SK-N-SH (cell line): ENCODE data around the gene PTPRD. TPM values are rescaled to one million over a fixed set of nuclear protein-coding genes. Genes with fewer than 3 reads are reported as not detected.

Source experiments
- CTCF ChIA-PET: fragments of 300-600, 350-600 bp; formaldehyde crosslinking; extraction: SDS; loops from one replicate; lab custom pipeline; 2021; lab: Yijun Ruan, JAX
- POLR2A ChIA-PET: fragments of 350-600 bp; sonication (Branson Sonifier 250); formaldehyde crosslinking; extraction: SDS; loops from one replicate; lab custom pipeline; 2020; ENCODE audit warnings: antibody characterized with exemption, inconsistent platforms; lab: Yijun Ruan, JAX
- DNase-seq: peaks from one replicate; pipeline ENCODE4 v3.0.0; 2012
- H2AFZ ChIP-seq: fragments of 200-600 bp; sonication (generic); 2 replicates; pipeline ENCODE4 v1.8.1; 2016; ENCODE audit warnings: antibody characterized with exemption, mild to moderate bottlenecking, low read depth
- H3F3A ChIP-seq: fragments of 200-600 bp; sonication (generic); replicated peaks from 2 replicates; pipeline ENCODE3; 2016; ENCODE audit warnings: antibody characterized with exemption, mild to moderate bottlenecking; ENCODE audit not compliant: insufficient read depth
- H3K27ac ChIP-seq, 2 experiments: fragments of 200-500 bp in 1 of 2; fragments of 200-600 bp in 1 of 2; sonication (Bioruptor generic) in 1 of 2; sonication (generic), shearing (Covaris generic) in 1 of 2; 2 replicates each; pipeline versions ENCODE4 v1.5.1 to v1.6.1; 2014 to 2016; ENCODE audit warnings: low read depth in 2 of 2, inconsistent platforms in 1 of 2, low read length in 1 of 2, mild to moderate bottlenecking in 1 of 2, mixed read lengths in 1 of 2
- H3K27me3 ChIP-seq: fragments of 200-600 bp; sonication (generic), shearing (Covaris generic); 2 replicates; pipeline ENCODE4 v1.6.1; 2016; ENCODE audit warnings: mixed run types; ENCODE audit not compliant: insufficient read depth
- H3K36me3 ChIP-seq, 2 experiments: fragments of 200-500 bp in 1 of 2; fragments of 200-600 bp in 1 of 2; sonication (Bioruptor generic) in 1 of 2; sonication (generic) in 1 of 2; replicated peaks in 1 of 2; 2 replicates each; pipeline versions ENCODE3 to v1.5.1; 2014 to 2016; ENCODE audit warnings: low read length in 1 of 2, mild to moderate bottlenecking in 1 of 2; ENCODE audit not compliant: insufficient read depth in 2 of 2, control insufficient read depth in 1 of 2
- H3K4me1 ChIP-seq, 2 experiments: fragments of 200-500 bp in 1 of 2; fragments of 200-600 bp in 1 of 2; sonication (Bioruptor generic) in 1 of 2; sonication (generic), shearing (Covaris generic) in 1 of 2; 2 replicates each; pipeline versions ENCODE4 v1.5.1 to v1.6.1; 2014 to 2016; ENCODE audit warnings: low read depth in 1 of 2, low read length in 1 of 2, mixed run types in 1 of 2; ENCODE audit not compliant: insufficient read depth in 2 of 2, control insufficient read depth in 1 of 2
- H3K4me2 ChIP-seq: fragments of 200-600 bp; sonication (generic), shearing (Covaris generic); 2 replicates; pipeline ENCODE4 v1.6.1; 2017; ENCODE audit warnings: mixed run types
- H3K4me3 ChIP-seq, 2 experiments: fragments of 200-500 bp in 1 of 2; fragments of 200-600 bp in 1 of 2; sonication (Bioruptor generic) in 1 of 2; sonication (generic), shearing (Covaris generic) in 1 of 2; 2 replicates each; pipeline versions ENCODE4 v1.5.1 to v1.8.1; 2014 to 2016; ENCODE audit warnings: low read depth in 2 of 2, inconsistent platforms in 1 of 2, low read length in 1 of 2, mild to moderate bottlenecking in 1 of 2, mixed read lengths in 1 of 2, moderate library complexity in 1 of 2
- H3K79me2 ChIP-seq: fragments of 200-600 bp; sonication (generic); 2 replicates; pipeline ENCODE4 v1.8.1; 2017; ENCODE audit warnings: mild to moderate bottlenecking; ENCODE audit not compliant: insufficient read depth
- H3K9ac ChIP-seq: fragments of 200-600 bp; sonication (generic); 2 replicates; pipeline ENCODE4 v1.6.1; 2017; ENCODE audit warnings: mixed run types
- H3K9me2 ChIP-seq: fragments of 200-600 bp; sonication (generic); 2 replicates; pipeline ENCODE4 v1.6.1; 2017; ENCODE audit warnings: mixed run types
- H3K9me3 ChIP-seq: fragments of 200-600 bp; sonication (generic); 2 replicates; pipeline ENCODE4 v1.6.1; 2017; ENCODE audit warnings: mixed run types, mild to moderate bottlenecking, moderate library complexity
- H4K20me1 ChIP-seq: fragments of 200-600 bp; sonication (generic); 2 replicates; pipeline ENCODE4 v1.6.1; 2017; ENCODE audit warnings: mild to moderate bottlenecking, mixed run types; ENCODE audit not compliant: insufficient read depth
- ELF1 ChIP-seq: IDR thresholded peaks from 2 replicates; pipeline ENCODE4 v1.4.0; 2012
- EZH2phosphoT487 ChIP-seq: fragments of 200-600 bp; sonication (generic); IDR thresholded peaks from 2 replicates; pipeline ENCODE4 v1.6.1; 2017; ENCODE audit warnings: low read depth, mixed run types, mild to moderate bottlenecking, antibody characterized with exemption, moderate library complexity, borderline replicate concordance
- GABPA ChIP-seq: IDR thresholded peaks from 2 replicates; pipeline ENCODE4 v1.4.0; 2012; ENCODE audit warnings: low read depth, mild to moderate bottlenecking
- GATA2 ChIP-seq: sonication (generic); formaldehyde crosslinking; IDR thresholded peaks from 2 replicates; pipeline ENCODE4 v1.5.0; 2020; ENCODE audit warnings: mild to moderate bottlenecking, missing genetic modification reagents
- IRF3 ChIP-seq: fragments of 150-350 bp; IDR thresholded peaks from 2 replicates; pipeline ENCODE4 v1.6.1; 2016; ENCODE audit warnings: mild to moderate bottlenecking, low read depth, low read length
- JUND ChIP-seq: IDR thresholded peaks from 2 replicates; pipeline ENCODE4 v1.4.0; 2012
- MEF2A ChIP-seq: IDR thresholded peaks from 2 replicates; pipeline ENCODE4 v1.4.0; 2012; ENCODE audit warnings: low read depth, borderline replicate concordance
- NFIC ChIP-seq: IDR thresholded peaks from 2 replicates; pipeline ENCODE4 v1.4.0; 2012; ENCODE audit warnings: borderline replicate concordance
- NRF1 ChIP-seq: IDR thresholded peaks from 2 replicates; pipeline ENCODE4 v1.6.1; 2012; ENCODE audit warnings: low read depth, mild to moderate bottlenecking, low read length
- RAD21 ChIP-seq: IDR thresholded peaks from 2 replicates; pipeline ENCODE4 v1.6.1; 2012; ENCODE audit warnings: mild to moderate bottlenecking, low read length
- RCOR1 ChIP-seq: fragments of 150-350 bp; IDR thresholded peaks from 2 replicates; pipeline ENCODE4 v1.6.1; 2017; ENCODE audit warnings: antibody characterized with exemption, low read length
- RFX5 ChIP-seq: IDR thresholded peaks from 2 replicates; pipeline ENCODE4 v1.6.1; 2012; ENCODE audit warnings: mild to moderate bottlenecking, improper control_type of control experiment, low read length
- TCF12 ChIP-seq: IDR thresholded peaks from 2 replicates; pipeline ENCODE4 v1.4.0; 2012
- USF1 ChIP-seq: IDR thresholded peaks from 2 replicates; pipeline ENCODE4 v1.4.0; 2012; ENCODE audit warnings: low read depth, borderline replicate concordance
- YY1 ChIP-seq: IDR thresholded peaks from 2 replicates; pipeline ENCODE4 v1.4.0; 2012; ENCODE audit warnings: low read depth, mild to moderate bottlenecking
- ZBTB33 ChIP-seq: IDR thresholded peaks from 2 replicates; pipeline ENCODE4 v1.4.0; 2012; ENCODE audit warnings: low read depth, borderline replicate concordance
- WGBS: methylation state at CpG from one replicate; pipeline ENCODE4 v1.1.6; 2017; ENCODE audit warnings: low lambda C conversion rate; 5-methylcytosine and 5-hydroxymethylcytosine counted together
- polyA plus RNA-seq, 3 experiments: library from polyadenylated mRNA; depleted of rRNA; stranded (reverse); fragments of >200 nt; gene quantifications; 2 replicates each; pipeline ENCODE4 v1.2.3, GENCODE V29; 2012

The PTPRD gene
- polyA plus RNA-seq, 1 of the 3 experiments (the other 2 are of a cell fraction), result 0.15 TPM

GRCh38 chr9:8268881-8269280, 2343.9 kb downstream of the PTPRD start:
- no peaks in the 10 kb centered on the region for H3K9me2 ChIP-seq
- POLR2A ChIA-PET, result no interaction called here
- no peak for TF ChIP-seq EZH2phosphoT487
- TF ChIP-seq RCOR1, result no peak
- TF ChIP-seq JUND, result no peak
- TF ChIP-seq GATA2 (CRISPR knock-in tag), result no peak
- TF ChIP-seq, all 33 proteins: peak for 0
- no peak overlapping the region for H3K4me2 ChIP-seq
- H3K79me2 ChIP-seq, result no peaks in the 10 kb centered on the region
- DNase-seq, result no peak
- H2AFZ ChIP-seq, result no peak overlapping the region
- H3F3A ChIP-seq, result no peaks in the 10 kb centered on the region
- no peaks in the 10 kb centered on the region for H4K20me1 ChIP-seq
- CTCF ChIA-PET, result interaction anchor here (1.4 kb wide), 1 partner anchor 12 kb away, joined by 3 read pairs; no protein-coding TSS in a partner anchor
- no peak overlapping the region for H3K9ac ChIP-seq
- no peak overlapping the region for H3K27ac ChIP-seq
- WGBS, result 38% methylated on average over 1 of the region's 1 CpG
- H3K4me1 ChIP-seq, result no peaks in the 10 kb centered on the region
- no peaks in the 10 kb centered on the region for H3K36me3 ChIP-seq
- H3K27me3 ChIP-seq, result no peaks in the 10 kb centered on the region
- no peak overlapping the region for H3K4me3 ChIP-seq
- no peaks in the 10 kb centered on the region for H3K9me3 ChIP-seq

GRCh38 chr9:8268216-8268878, 2344.5 kb downstream of the PTPRD start:
- H3K4me2 ChIP-seq, result no peak overlapping the region
- DNase-seq, result no peak
- ChIA-PET CTCF (interaction anchor here (1.4 kb wide), 1 partner anchor 11 kb away, joined by 3 read pairs; no protein-coding TSS in a partner anchor), POLR2A (no interaction called here)
- no peaks in the 10 kb centered on the region for H3F3A ChIP-seq
- no peak overlapping the region for H3K9ac ChIP-seq
- no peak overlapping the region for H3K4me3 ChIP-seq
- H3K9me2 ChIP-seq, result no peaks in the 10 kb centered on the region
- H3K4me1 ChIP-seq, result no peaks in the 10 kb centered on the region
- no peaks in the 10 kb centered on the region for H3K27me3 ChIP-seq
- H4K20me1 ChIP-seq, result no peaks in the 10 kb centered on the region
- no peaks in the 10 kb centered on the region for H3K79me2 ChIP-seq
- 26% methylated on average over 2 of the region's 2 CpGs for WGBS
- H2AFZ ChIP-seq, result no peak overlapping the region
- TF ChIP-seq ELF1 (no peak), IRF3 (no peak), RFX5 (no peak), RAD21 (no peak), ZBTB33 (no peak), NRF1 (no peak), MEF2A (no peak), YY1 (no peak), USF1 (no peak), GATA2 (CRISPR knock-in tag) (no peak), TCF12 (no peak), GABPA (no peak), NFIC (no peak), JUND (no peak)
- no peaks in the 10 kb centered on the region for H3K9me3 ChIP-seq
- no peaks in the 10 kb centered on the region for H3K36me3 ChIP-seq
- H3K27ac ChIP-seq, result no peak overlapping the region
